Measurements from ENCODE around the gene ACE2. TPM values are rescaled to one million over a fixed set of nuclear protein-coding genes. Genes with fewer than 3 reads are reported as not detected.

The ACE2 gene
- total and polyA plus RNA-seq, 2 donors (not counting 3 experiments of a cell fraction or from before 2014, with no cell fraction given) = not detected

- Histone ChIP-seq H3K79me2 (ENCODE audit: control insufficient read depth, insufficient read depth, low read length) (no peaks in the 10 kb centered on the region), H3K27ac (ENCODE audit: insufficient read depth, low read depth, low read length) (no peak overlapping the region), H4K20me1 (replicated peaks; ENCODE audit: control insufficient read depth, extremely low read depth, insufficient read depth, low read length) (no peaks in the 10 kb centered on the region), H3K27me3 (ENCODE audit: control insufficient read depth in 2 of 2, insufficient read depth in 2 of 2, low read length in 2 of 2) (peaks cover 0 to 1% of the 10 kb centered on the region in 2 experiments), H3K4me3 (replicated peaks in 1 of 3; ENCODE audit: insufficient read depth in 1 of 3, low read depth in 1 of 3, low read length in 3 of 3) (no peak overlapping the region), H3K4me1 (ENCODE audit: control insufficient read depth, extremely low read depth, insufficient read depth, low read length) (no peaks in the 10 kb centered on the region), H3K4me2 (ENCODE audit: insufficient read depth, low read length) (no peak overlapping the region), H2AFZ (ENCODE audit: low read depth, low read length) (no peak overlapping the region), H3K36me3 (ENCODE audit: control insufficient read depth in 2 of 2, extremely low read depth in 1 of 2, insufficient read depth in 2 of 2, low read length in 2 of 2) (no peaks in the 10 kb centered on the region), H3K9ac (replicated peaks; ENCODE audit: extremely low read depth, insufficient read depth, low read length) (no peak overlapping the region), H3K9me1 (replicated peaks; ENCODE audit: control insufficient read depth, extremely low read depth, insufficient read depth, low read length) (no peaks in the 10 kb centered on the region), H3K9me3 (replicated peaks; ENCODE audit: control insufficient read depth, insufficient read depth, low read length) (no peaks in the 10 kb centered on the region)
- ChIA-PET CTCF (no interaction called here), POLR2A (no interaction called here)
- TF ChIP-seq MYC (IDR thresholded peaks at IDR 0.05; ENCODE audit: low read depth, low read length) = no peak
- no peak for TF ChIP-seq POLR2AphosphoS5 (IDR thresholded peaks at IDR 0.05; ENCODE audit: insufficient read depth, low read depth, low read length)
- no peak for TF ChIP-seq CTCF (IDR thresholded peaks at IDR 0.05; ENCODE audit: extremely low read depth in 1 of 2, insufficient read depth in 1 of 2, low read depth in 1 of 2, low read length in 2 of 2)
- no peak for TF ChIP-seq MAX (IDR thresholded peaks at IDR 0.05; ENCODE audit: insufficient read depth, insufficient read length)
- TF ChIP-seq POLR2A (IDR thresholded peaks at IDR 0.05; ENCODE audit: low read depth, low read length) = no peak
- no peak for TF ChIP-seq EZH2 (IDR thresholded peaks at IDR 0.05; ENCODE audit: borderline replicate concordance, low read depth, low read length, severe bottlenecking)
- no peak for TF ChIP-seq JUN (IDR thresholded peaks at IDR 0.05; ENCODE audit: borderline replicate concordance, insufficient read depth, insufficient read length, low read depth)
- TF ChIP-seq FOS (IDR thresholded peaks at IDR 0.05; ENCODE audit: borderline replicate concordance, insufficient read depth, low read length) = no peak
- no peak for TF ChIP-seq GATA2 (IDR thresholded peaks at IDR 0.05; ENCODE audit: insufficient read depth, insufficient read length, low read depth, low read length)
- FAIRE-seq = no peak
- DNase-seq (ENCODE audit: low read depth, low spot score) = no peak
- dilution Hi-C loops (cut with MboI; ENCODE audit: extremely low pct_ligation_motif_present, low sequenced_read_pairs) = no loop called here
- intact Hi-C loops (cut with micrococcal nuclease) = no loop called here
- BruUV-seq (replicated peaks) = no TSS peak
These were observed 16.4 kb upstream of the ACE2 start for GRCh38 chrX:15617111-15617510.

All from endothelial cell of umbilical vein (primary cell).